ENCODE results near the gene TMCC3. TPM values are rescaled to one million over a fixed set of nuclear protein-coding genes. Genes with fewer than 3 reads are reported as not detected.
"Not testable (repeated sequence)": the region's sequence is repeated elsewhere in the genome, so short reads cannot be mapped to it uniquely, and the experiment has no call there.

Gene TMCC3
- total RNA-seq, 5 donors from 2014 or later (not counting 1 experiment from before 2014, with no cell fraction given) = 0.30 to 2.8 (median 0.95) TPM

DNA sequence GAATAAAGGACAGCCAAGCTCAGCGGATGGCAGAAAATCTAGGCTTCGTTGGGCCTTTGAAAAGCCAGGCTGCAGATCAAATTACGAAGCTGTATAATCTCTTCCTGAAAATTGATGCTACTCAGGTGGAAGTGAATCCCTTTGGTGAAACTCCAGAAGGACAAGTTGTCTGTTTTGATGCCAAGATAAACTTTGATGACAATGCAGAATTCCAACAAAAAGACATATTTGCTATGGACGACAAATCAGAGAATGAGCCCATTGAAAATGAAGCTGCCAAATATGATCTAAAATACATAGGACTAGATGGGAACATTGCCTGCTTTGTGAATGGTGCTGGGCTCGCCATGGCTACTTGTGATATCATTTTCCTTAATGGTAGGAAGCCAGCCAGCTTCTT, 101.5 kb downstream of the TMCC3 start:
- CTCF ChIA-PET; DNase-seq; H3K4me3 ChIP-seq (ENCODE audit: control insufficient read depth in 1 of 2, extremely low read depth in 1 of 2, low read length in 1 of 2); H3K36me3 Mint-ChIP-seq; H3K9me3 ChIP-seq; ATAC-seq (replicated peaks in 1 of 4); H3K4me3 Mint-ChIP-seq; H3K4me1 Mint-ChIP-seq; H3K27ac Mint-ChIP-seq; H3K27me3 Mint-ChIP-seq; H3K27me3 ChIP-seq (replicated peaks in 1 of 2; ENCODE audit: control insufficient read depth in 2 of 2, extremely low read depth in 1 of 2, insufficient read depth in 2 of 2, low read length in 1 of 2); H3K4me1 ChIP-seq (ENCODE audit: control insufficient read depth in 1 of 2, extremely low read depth in 1 of 2, insufficient read depth in 2 of 2, low read length in 2 of 2); H3K36me3 ChIP-seq (ENCODE audit: control insufficient read depth in 2 of 2, extremely low read depth in 1 of 2, insufficient read depth in 1 of 2, low read length in 1 of 2); H3K27ac ChIP-seq (ENCODE audit: low read length): not testable (repeated sequence)
- peaks cover 26 to 32% (median 31%) of the 10 kb centered on the region in 3 donors for H3K9me3 Mint-ChIP-seq
- WGBS (ENCODE audit: insufficient coverage) = 93% methylated on average over 4 of the region's 5 CpGs
- POLR2A ChIA-PET = interaction anchor here in 1 of 2 donors (0.6 kb wide), 1 partner anchor 30 kb away, joined by 3 read pairs; no protein-coding TSS in a partner anchor

DNA sequence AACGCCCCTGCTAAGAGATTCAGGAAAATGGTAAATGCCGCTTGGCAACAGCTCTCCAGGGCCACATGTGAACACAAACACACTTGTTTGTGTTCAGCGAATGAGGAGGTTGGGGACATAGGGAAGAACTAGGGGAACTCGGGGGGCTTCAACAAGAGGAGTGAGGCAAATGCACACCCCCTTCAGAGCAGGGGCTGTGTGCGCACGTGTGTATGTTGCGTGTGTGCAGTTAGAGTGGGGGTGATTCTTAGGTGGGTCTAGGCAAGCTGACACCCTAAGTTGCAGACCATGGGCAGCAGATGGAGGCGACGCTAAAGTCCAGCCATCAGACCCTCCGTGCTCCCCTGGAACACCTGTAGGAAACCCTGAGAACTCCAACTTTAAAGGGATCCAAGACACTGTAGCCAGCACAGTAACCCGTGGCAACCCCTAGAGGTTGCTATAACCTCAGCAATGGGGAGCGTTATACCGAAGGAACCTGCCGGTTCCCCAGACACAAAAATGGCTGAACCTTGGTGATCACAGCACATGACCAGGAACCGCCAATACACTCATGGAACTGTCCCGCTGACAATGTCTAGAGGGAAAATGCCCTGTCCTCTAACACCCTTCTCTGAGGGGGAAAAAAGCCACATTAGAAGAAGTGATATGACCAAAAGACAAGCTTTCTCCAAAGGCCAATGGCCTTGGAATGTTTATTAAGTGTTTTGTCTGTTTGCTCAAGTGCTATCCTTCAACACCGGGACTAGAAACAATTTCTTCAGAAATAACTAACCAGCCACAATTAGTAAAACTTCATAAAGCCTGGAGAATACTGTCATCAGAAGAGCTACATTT, 104.2 kb downstream of the TMCC3 start:
- no peak for ATAC-seq (replicated peaks in 1 of 4)
- Mint-ChIP-seq H3K9me3 (peaks cover 26 to 32% (median 31%) of the 10 kb centered on the region in 3 donors), H3K4me1 (no peaks in the 10 kb centered on the region), H3K27ac (no peak overlapping the region), H3K4me3 (no peak overlapping the region), H3K27me3 (no peaks in the 10 kb centered on the region), H3K36me3 (peaks cover 8% of the 10 kb centered on the region)
- H3K27ac ChIP-seq (ENCODE audit: low read length) = no peak overlapping the region
- H3K4me3 ChIP-seq (ENCODE audit: control insufficient read depth in 1 of 2, extremely low read depth in 1 of 2, low read length in 1 of 2) = no peak overlapping the region
- H3K27me3 ChIP-seq (replicated peaks in 1 of 2; ENCODE audit: control insufficient read depth in 2 of 2, extremely low read depth in 1 of 2, insufficient read depth in 2 of 2, low read length in 1 of 2) = no peaks in the 10 kb centered on the region
- H3K4me1 ChIP-seq (ENCODE audit: control insufficient read depth in 1 of 2, extremely low read depth in 1 of 2, insufficient read depth in 2 of 2, low read length in 2 of 2) = no peaks in the 10 kb centered on the region
- DNase-seq = peak in 2 of 35 experiments; percentile 5 to 21
- no peaks in the 10 kb centered on the region for H3K36me3 ChIP-seq (ENCODE audit: control insufficient read depth in 2 of 2, extremely low read depth in 1 of 2, insufficient read depth in 1 of 2, low read length in 1 of 2)
- 81% methylated on average over 12 of the region's 17 CpGs for WGBS (ENCODE audit: insufficient coverage)
- POLR2A ChIA-PET = no interaction called here
- CTCF ChIA-PET = no interaction called here
- H3K9me3 ChIP-seq = no peaks in the 10 kb centered on the region

DNA sequence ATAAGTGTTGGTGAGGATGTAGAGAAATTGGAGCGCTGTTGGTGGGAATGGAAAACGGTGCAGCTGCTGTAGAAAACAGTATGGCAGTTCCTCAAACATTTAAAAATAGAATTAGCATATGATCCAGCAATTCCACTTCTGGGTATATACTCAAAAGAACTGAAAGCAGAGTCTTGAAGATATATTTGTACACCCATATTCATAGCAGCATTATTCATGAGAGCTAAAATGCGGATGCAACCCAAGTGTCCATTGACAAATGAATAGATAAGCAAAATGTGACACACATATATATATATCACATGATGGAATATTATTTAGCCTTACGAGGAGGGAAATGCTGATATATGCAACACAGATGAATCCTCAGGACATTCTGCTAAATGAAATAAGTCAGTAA, 106.0 kb downstream of the TMCC3 start:
- Mint-ChIP-seq H3K9me3 (peaks cover 22 to 32% (median 31%) of the 10 kb centered on the region in 3 donors), H3K27ac (no peak overlapping the region), H3K4me1 (no peaks in the 10 kb centered on the region), H3K4me3 (no peak overlapping the region), H3K36me3 (peaks cover 8% of the 10 kb centered on the region), H3K27me3 (no peaks in the 10 kb centered on the region)
- H3K36me3 ChIP-seq (ENCODE audit: control insufficient read depth in 2 of 2, extremely low read depth in 1 of 2, insufficient read depth in 1 of 2, low read length in 1 of 2) = no peaks in the 10 kb centered on the region
- no peak overlapping the region for H3K4me3 ChIP-seq (ENCODE audit: control insufficient read depth in 1 of 2, extremely low read depth in 1 of 2, low read length in 1 of 2)
- H3K27ac ChIP-seq (ENCODE audit: low read length) = no peak overlapping the region
- CTCF ChIA-PET = no interaction called here
- no peaks in the 10 kb centered on the region for H3K9me3 ChIP-seq
- ATAC-seq (replicated peaks in 1 of 4) (no peak), DNase-seq (no peak)
- no peaks in the 10 kb centered on the region for H3K27me3 ChIP-seq (replicated peaks in 1 of 2; ENCODE audit: control insufficient read depth in 2 of 2, extremely low read depth in 1 of 2, insufficient read depth in 2 of 2, low read length in 1 of 2)
- WGBS (ENCODE audit: insufficient coverage) = no CpG with 5 or more reads among the region's 4 CpGs
- POLR2A ChIA-PET = no interaction called here
- H3K4me1 ChIP-seq (ENCODE audit: control insufficient read depth in 1 of 2, extremely low read depth in 1 of 2, insufficient read depth in 2 of 2, low read length in 2 of 2) = no peaks in the 10 kb centered on the region

DNA sequence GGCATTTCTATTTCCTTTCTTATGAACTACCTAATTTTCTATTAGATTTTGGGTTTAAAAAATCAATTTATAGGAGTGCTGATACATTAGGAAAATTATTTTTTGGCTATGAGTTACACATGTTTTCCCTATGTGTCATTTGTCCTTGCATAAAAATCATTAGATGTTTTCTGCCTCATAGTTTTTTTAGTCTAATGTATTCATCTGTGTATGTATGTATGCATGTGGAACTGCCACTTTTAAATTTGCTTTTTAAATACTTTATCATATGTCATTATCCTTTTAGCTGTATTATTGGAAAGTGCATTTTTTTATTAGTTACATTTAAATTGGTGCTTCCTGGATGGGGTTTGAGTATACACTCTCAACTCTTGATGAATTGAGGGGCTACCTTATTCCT, 112.0 kb downstream of the TMCC3 start:
- ChIA-PET POLR2A (no interaction called here), CTCF (no interaction called here)
- Mint-ChIP-seq H3K27ac (no peak overlapping the region), H3K36me3 (no peaks in the 10 kb centered on the region), H3K4me3 (no peak overlapping the region), H3K4me1 (no peaks in the 10 kb centered on the region), H3K27me3 (no peaks in the 10 kb centered on the region), H3K9me3 (no peaks in the 10 kb centered on the region)
- Histone ChIP-seq H3K9me3 (no peaks in the 10 kb centered on the region), H3K27me3 (replicated peaks in 1 of 2; ENCODE audit: control insufficient read depth in 2 of 2, extremely low read depth in 1 of 2, insufficient read depth in 2 of 2, low read length in 1 of 2) (peaks cover 0 to 3% of the 10 kb centered on the region in 2 experiments), H3K36me3 (ENCODE audit: control insufficient read depth in 2 of 2, extremely low read depth in 1 of 2, insufficient read depth in 1 of 2, low read length in 1 of 2) (no peaks in the 10 kb centered on the region), H3K4me1 (ENCODE audit: control insufficient read depth in 1 of 2, extremely low read depth in 1 of 2, insufficient read depth in 2 of 2, low read length in 2 of 2) (no peaks in the 10 kb centered on the region), H3K4me3 (ENCODE audit: control insufficient read depth in 1 of 2, extremely low read depth in 1 of 2, low read length in 1 of 2) (no peak overlapping the region), H3K27ac (ENCODE audit: low read length) (no peak overlapping the region)
- DNase-seq (no peak), ATAC-seq (replicated peaks in 1 of 4) (no peak)

DNA sequence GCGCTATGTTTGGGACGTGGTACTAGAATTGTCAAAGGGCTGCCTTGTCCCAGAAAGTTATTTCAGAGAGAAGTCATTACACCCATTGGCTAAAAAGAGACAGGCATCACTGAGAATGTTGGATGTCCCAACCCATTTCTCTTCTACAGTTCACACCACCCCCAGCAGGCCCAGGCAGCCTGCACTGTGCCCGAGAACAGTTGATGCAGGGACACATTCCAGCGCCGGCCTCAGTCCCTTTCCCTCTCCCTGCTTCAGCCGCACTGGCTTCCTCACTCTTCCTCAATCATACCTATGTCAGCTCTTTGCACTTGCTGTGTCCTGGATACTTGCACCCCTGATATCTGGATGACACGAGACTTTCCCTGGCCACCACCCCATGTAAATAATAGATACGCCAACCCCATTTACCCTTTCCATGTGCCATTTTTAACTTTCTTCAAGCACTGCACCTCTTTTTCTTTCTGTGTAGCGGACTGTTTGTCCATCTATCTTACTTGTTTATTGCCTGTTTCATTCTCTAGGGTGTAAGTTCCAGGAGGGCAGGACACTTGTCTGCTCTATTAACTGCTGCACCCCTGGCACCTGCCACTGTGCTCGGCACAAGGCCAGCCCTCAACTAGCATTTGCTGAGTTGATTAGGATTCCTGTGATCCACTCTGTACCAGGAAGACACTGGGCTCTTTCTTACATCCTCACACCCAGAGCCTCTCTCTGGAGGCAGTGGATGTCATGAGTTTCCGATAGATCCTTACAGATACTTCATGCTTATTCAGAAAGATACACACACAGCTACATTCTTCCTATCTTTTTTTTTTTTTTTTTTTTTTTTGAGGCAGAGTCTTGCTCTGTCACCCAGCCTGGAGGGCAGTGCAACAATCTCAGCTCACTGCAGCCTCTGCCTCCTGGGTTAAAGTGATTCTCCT, 114.1 kb downstream of the TMCC3 start:
- Mint-ChIP-seq H3K4me3 (no peak overlapping the region), H3K36me3 (no peaks in the 10 kb centered on the region), H3K9me3 (no peaks in the 10 kb centered on the region), H3K27me3 (peaks cover 3 to 6% of the 10 kb centered on the region in 2 donors), H3K4me1 (peaks cover 0 to 6% (median 1%) of the 10 kb centered on the region in 3 donors), H3K27ac (no peak overlapping the region)
- WGBS (ENCODE audit: insufficient coverage) = 88% methylated on average over 8 of the region's 11 CpGs
- DNase-seq (no peak), ATAC-seq (replicated peaks in 1 of 4) (no peak)
- Histone ChIP-seq H3K27me3 (replicated peaks in 1 of 2; ENCODE audit: control insufficient read depth in 2 of 2, extremely low read depth in 1 of 2, insufficient read depth in 2 of 2, low read length in 1 of 2) (peaks cover 0 to 8% of the 10 kb centered on the region in 2 experiments), H3K4me1 (ENCODE audit: control insufficient read depth in 1 of 2, extremely low read depth in 1 of 2, insufficient read depth in 2 of 2, low read length in 2 of 2) (no peaks in the 10 kb centered on the region), H3K27ac (ENCODE audit: low read length) (no peak overlapping the region), H3K4me3 (ENCODE audit: control insufficient read depth in 1 of 2, extremely low read depth in 1 of 2, low read length in 1 of 2) (no peak overlapping the region), H3K9me3 (no peaks in the 10 kb centered on the region), H3K36me3 (ENCODE audit: control insufficient read depth in 2 of 2, extremely low read depth in 1 of 2, insufficient read depth in 1 of 2, low read length in 1 of 2) (no peaks in the 10 kb centered on the region)
- POLR2A ChIA-PET = no interaction called here
- CTCF ChIA-PET = interaction anchor here in 1 of 2 donors (0.7 to 0.9 kb wide), 2 partner anchors 402 to 576 kb away, joined by 5 read pairs; no protein-coding TSS in a partner anchor

DNA sequence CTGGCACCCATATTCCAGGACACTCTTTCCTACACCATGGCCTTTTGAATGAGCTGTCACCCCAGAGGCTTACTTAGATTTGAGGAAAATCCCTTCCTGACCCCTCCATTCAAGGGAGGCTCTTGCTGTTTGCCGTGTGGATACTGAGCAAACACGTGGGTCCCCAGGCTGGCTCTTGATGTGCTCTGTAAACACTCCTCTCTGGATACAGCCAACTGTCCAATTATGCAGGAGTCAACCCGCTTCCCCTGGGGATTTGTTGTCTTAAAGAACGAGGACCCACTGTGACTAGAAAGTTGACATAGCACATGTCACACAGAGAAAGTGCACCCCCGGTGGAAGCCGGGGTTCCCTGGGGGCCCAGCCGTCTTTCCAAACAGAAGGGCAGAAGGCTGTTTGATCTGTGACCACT, 114.8 kb downstream of the TMCC3 start:
- Mint-ChIP-seq H3K36me3 (no peaks in the 10 kb centered on the region), H3K4me1 (peaks cover 0 to 6% (median 1%) of the 10 kb centered on the region in 3 donors), H3K4me3 (no peak overlapping the region), H3K27me3 (peaks cover 3 to 6% of the 10 kb centered on the region in 2 donors), H3K27ac (no peak overlapping the region), H3K9me3 (no peaks in the 10 kb centered on the region)
- ChIA-PET POLR2A (no interaction called here), CTCF (interaction anchor here in 1 of 2 donors (1.1 kb wide), 1 partner anchor 400 kb away, joined by 4 read pairs; no protein-coding TSS in a partner anchor)
- 75% methylated on average over 1 of the region's 7 CpGs for WGBS (ENCODE audit: insufficient coverage)
- H3K4me1 ChIP-seq (ENCODE audit: control insufficient read depth in 1 of 2, extremely low read depth in 1 of 2, insufficient read depth in 2 of 2, low read length in 2 of 2) = no peaks in the 10 kb centered on the region
- no peaks in the 10 kb centered on the region for H3K9me3 ChIP-seq
- ATAC-seq (replicated peaks in 1 of 4) (no peak), DNase-seq (no peak)
- no peak overlapping the region for H3K4me3 ChIP-seq (ENCODE audit: control insufficient read depth in 1 of 2, extremely low read depth in 1 of 2, low read length in 1 of 2)
- peaks cover 0 to 8% of the 10 kb centered on the region in 2 experiments for H3K27me3 ChIP-seq (replicated peaks in 1 of 2; ENCODE audit: control insufficient read depth in 2 of 2, extremely low read depth in 1 of 2, insufficient read depth in 2 of 2, low read length in 1 of 2)
- H3K36me3 ChIP-seq (ENCODE audit: control insufficient read depth in 2 of 2, extremely low read depth in 1 of 2, insufficient read depth in 1 of 2, low read length in 1 of 2) = no peaks in the 10 kb centered on the region
- H3K27ac ChIP-seq (ENCODE audit: low read length) = no peak overlapping the region

Data from T-cell (primary cell).